ENCODE results near the gene GNL3.
A peak's percentile ranks its signal among the peaks of the same experiment; 100 is the strongest.

Gene GNL3

DNA sequence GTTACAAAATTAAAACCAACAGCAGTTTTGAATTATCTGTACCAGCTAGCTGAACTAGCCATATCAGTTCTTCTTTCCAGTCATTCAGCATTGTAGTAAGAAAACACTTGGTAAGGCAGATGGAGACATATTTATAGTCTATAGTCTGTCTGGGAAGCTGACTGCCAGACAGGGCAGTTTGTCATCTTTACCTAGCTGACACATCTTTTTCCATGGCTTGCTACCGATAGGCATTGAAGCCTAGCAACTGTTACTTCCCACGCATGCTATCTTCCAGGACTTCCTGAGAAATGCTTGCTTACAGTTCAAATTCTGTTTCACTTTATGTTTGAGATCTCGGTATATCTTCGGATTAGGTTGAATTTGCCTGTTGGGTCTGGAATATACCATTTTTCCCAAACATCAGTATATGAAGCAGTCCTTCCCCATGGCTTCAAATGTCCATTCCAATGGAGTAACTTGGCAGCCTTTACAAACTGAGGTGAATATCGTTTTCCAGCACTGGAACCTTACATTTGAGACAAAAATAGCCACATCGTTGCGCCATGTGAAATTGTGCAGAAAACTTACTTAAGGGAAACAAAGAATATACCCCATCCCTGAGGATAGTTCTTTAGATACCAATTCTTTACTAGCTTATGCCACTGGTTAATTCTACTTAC, 8.8 kb downstream of the GNL3 start:
- H4K20me1 ChIP-seq (ENCODE audit: insufficient read depth, low read length), result peaks cover 22% of the 10 kb centered on the region; the same call in 1 of the 2 replicates
- no peak overlapping the region for H3K27ac ChIP-seq (ENCODE audit: low read length)
- H3K4me1 ChIP-seq (ENCODE audit: insufficient read depth, low read length), result no peaks in the 10 kb centered on the region; the same call in 1 of the 2 replicates
- peaks cover 10% of the 10 kb centered on the region for H3K79me2 ChIP-seq (ENCODE audit: insufficient read depth, low read length)
- H3K4me2 ChIP-seq (ENCODE audit: insufficient read depth, low read length), result no peak overlapping the region
- ATAC-seq (ENCODE audit: insufficient read depth, low read depth) (no peak), DNase-seq (no peak)
- no peak overlapping the region for H3K4me3 ChIP-seq (ENCODE audit: low read depth in 1 of 2, low read length in 2 of 2)
- no peak for TF ChIP-seq EZH2 (IDR thresholded peaks at IDR 0.05; ENCODE audit: borderline replicate concordance, low read depth, low read length, severe bottlenecking)
- TF ChIP-seq, protein P1, sequence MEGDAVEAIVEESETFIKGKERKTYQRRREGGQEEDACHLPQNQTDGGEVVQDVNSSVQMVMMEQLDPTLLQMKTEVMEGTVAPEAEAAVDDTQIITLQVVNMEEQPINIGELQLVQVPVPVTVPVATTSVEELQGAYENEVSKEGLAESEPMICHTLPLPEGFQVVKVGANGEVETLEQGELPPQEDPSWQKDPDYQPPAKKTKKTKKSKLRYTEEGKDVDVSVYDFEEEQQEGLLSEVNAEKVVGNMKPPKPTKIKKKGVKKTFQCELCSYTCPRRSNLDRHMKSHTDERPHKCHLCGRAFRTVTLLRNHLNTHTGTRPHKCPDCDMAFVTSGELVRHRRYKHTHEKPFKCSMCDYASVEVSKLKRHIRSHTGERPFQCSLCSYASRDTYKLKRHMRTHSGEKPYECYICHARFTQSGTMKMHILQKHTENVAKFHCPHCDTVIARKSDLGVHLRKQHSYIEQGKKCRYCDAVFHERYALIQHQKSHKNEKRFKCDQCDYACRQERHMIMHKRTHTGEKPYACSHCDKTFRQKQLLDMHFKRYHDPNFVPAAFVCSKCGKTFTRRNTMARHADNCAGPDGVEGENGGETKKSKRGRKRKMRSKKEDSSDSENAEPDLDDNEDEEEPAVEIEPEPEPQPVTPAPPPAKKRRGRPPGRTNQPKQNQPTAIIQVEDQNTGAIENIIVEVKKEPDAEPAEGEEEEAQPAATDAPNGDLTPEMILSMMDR (IDR thresholded peaks at IDR 0.05; ENCODE audit: borderline replicate concordance, extremely low read depth, low read length, poor library complexity, severe bottlenecking), result no peak
- H3K36me3 ChIP-seq (ENCODE audit: insufficient read depth, low read length), result peaks cover 83% of the 10 kb centered on the region
- H3K9ac ChIP-seq (ENCODE audit: low read depth, low read length), result no peak overlapping the region
- H3K27me3 ChIP-seq (ENCODE audit: insufficient read depth, low read length, poor library complexity), result no peaks in the 10 kb centered on the region
- H2AFZ ChIP-seq (ENCODE audit: low read depth, low read length), result no peak overlapping the region
- no peaks in the 10 kb centered on the region for H3K9me3 ChIP-seq (ENCODE audit: insufficient read depth, low read length, severe bottlenecking)

DNA sequence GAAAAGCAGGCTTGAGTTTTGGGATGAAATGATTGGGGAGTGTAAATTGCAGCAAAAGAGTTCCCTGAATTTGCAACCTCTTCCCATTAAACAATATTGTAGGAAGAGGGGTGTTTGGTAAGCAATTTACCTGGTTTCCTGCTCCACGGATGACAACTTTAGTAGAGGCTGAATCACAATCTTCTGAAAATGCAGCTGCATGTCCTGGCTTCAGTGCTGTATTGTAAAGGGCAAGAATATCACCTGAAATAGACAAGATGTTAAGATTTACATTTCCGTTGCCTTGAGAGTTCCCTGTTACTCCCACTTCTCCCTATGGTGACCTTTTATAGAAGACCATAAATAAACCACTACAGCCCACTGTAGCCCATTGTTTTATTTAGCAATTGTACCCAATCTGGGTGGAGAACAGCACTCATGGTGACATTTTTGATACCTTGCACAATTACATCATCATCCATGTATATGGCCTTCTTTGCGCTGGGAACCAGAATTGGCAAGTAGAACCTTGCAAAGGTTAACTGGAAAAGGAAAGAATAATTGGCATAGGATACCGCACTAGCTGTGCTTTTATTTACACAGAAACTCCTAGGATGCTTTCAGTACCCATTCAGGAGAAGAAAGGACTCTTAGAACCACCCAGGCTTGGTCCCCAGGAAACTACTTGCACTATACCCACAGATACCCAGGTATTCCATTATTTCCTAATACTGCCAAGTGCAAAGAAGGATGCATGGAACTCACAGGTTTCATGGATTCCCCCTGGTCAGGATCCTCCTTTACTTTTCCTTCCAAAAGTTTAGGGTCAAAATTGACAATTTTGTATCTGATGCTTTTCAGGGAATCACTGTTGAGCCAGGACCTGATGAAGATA, 10.2 kb downstream of the GNL3 start:
- Histone ChIP-seq H2AFZ (ENCODE audit: low read depth, low read length) (no peak overlapping the region), H3K9me3 (ENCODE audit: insufficient read depth, low read length, severe bottlenecking) (no peaks in the 10 kb centered on the region), H3K4me2 (ENCODE audit: insufficient read depth, low read length) (no peak overlapping the region), H3K36me3 (ENCODE audit: insufficient read depth, low read length) (peaks cover 75% of the 10 kb centered on the region), H3K27me3 (ENCODE audit: insufficient read depth, low read length, poor library complexity) (no peaks in the 10 kb centered on the region), H3K27ac (ENCODE audit: low read length) (no peak overlapping the region), H4K20me1 (ENCODE audit: insufficient read depth, low read length) (peaks cover 18% of the 10 kb centered on the region; the same call in 1 of the 2 replicates), H3K9ac (ENCODE audit: low read depth, low read length) (no peak overlapping the region), H3K4me1 (ENCODE audit: insufficient read depth, low read length) (no peaks in the 10 kb centered on the region), H3K4me3 (ENCODE audit: low read depth in 1 of 2, low read length in 2 of 2) (no peak overlapping the region), H3K79me2 (ENCODE audit: insufficient read depth, low read length) (0 out of 2 replicates have a peak, but pooled peaks cover 4% of the 10 kb centered on the region)
- TF ChIP-seq, protein P1 (IDR thresholded peaks at IDR 0.05; ENCODE audit: borderline replicate concordance, extremely low read depth, low read length, poor library complexity, severe bottlenecking), result no peak
- no peak for TF ChIP-seq EZH2 (IDR thresholded peaks at IDR 0.05; ENCODE audit: borderline replicate concordance, low read depth, low read length, severe bottlenecking)
- DNase-seq (no peak), ATAC-seq (ENCODE audit: insufficient read depth, low read depth) (peak; percentile 20; the same call in 1 of the 3 replicates)

DNA sequence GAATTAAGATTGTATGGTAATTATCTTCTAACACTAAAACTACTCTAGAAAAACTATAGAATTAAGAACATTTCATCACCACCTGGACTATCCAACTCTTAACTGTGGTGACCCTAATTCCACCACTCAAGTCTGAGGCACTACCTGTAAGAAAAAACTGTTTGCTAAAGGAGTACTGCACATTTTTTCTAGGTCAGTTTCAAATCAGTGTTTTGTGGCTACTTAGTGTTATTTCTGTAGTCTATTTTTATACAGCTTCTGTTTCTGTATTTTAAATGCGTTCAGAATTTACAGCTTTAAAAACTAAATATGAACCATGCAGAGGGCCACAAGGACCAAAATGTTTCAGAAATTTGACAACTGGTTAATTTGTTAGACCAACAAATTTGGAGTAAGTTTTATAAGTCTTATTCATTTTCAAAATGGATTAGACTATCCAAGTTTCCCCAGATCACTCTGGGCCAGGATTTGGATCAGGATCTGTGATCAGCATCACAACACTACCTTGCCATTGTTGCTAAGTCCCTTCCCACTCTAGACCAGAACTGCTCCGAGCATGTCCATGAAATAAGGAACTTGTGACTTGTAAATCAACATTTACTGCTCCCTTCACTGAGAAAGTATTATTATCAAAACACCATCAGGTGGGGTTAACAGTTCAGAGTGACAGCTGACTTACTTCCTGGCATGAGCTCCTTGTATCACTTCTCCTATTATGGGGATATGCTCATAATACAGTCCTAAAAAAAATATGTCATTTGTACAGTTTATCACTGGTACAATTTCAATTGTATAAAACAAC, 11.2 kb downstream of the GNL3 start:
- no peaks in the 10 kb centered on the region for H3K9me3 ChIP-seq (ENCODE audit: insufficient read depth, low read length, severe bottlenecking)
- no peak for DNase-seq
- H3K4me3 ChIP-seq (ENCODE audit: low read depth in 1 of 2, low read length in 2 of 2), result no peak overlapping the region
- H3K27me3 ChIP-seq (ENCODE audit: insufficient read depth, low read length, poor library complexity), result no peaks in the 10 kb centered on the region
- no peak overlapping the region for H3K27ac ChIP-seq (ENCODE audit: low read length)
- H3K9ac ChIP-seq (ENCODE audit: low read depth, low read length), result no peak overlapping the region
- H3K4me1 ChIP-seq (ENCODE audit: insufficient read depth, low read length), result no peaks in the 10 kb centered on the region
- peaks cover 17% of the 10 kb centered on the region; the same call in 1 of the 2 replicates for H4K20me1 ChIP-seq (ENCODE audit: insufficient read depth, low read length)
- 0 out of 3 replicates have a peak, but pooled peaks have one; percentile 14 for ATAC-seq (ENCODE audit: insufficient read depth, low read depth)
- peaks cover 2% of the 10 kb centered on the region; the same call in 1 of the 2 replicates for H3K79me2 ChIP-seq (ENCODE audit: insufficient read depth, low read length)
- no peak overlapping the region for H3K4me2 ChIP-seq (ENCODE audit: insufficient read depth, low read length)
- TF ChIP-seq EZH2 (IDR thresholded peaks at IDR 0.05; ENCODE audit: borderline replicate concordance, low read depth, low read length, severe bottlenecking), result no peak
- TF ChIP-seq, protein P1 (IDR thresholded peaks at IDR 0.05; ENCODE audit: borderline replicate concordance, extremely low read depth, low read length, poor library complexity, severe bottlenecking), result no peak
- H3K36me3 ChIP-seq (ENCODE audit: insufficient read depth, low read length), result peaks cover 65% of the 10 kb centered on the region
- H2AFZ ChIP-seq (ENCODE audit: low read depth, low read length), result no peak overlapping the region
